Hepatocyte (in vitro differentiated cells): ENCODE data around the gene ADAM33. TPM values are rescaled to one million over a fixed set of nuclear protein-coding genes. Genes with fewer than 3 reads are reported as not detected.

Experiments used
- DNase-seq: peaks from one replicate; pipeline ENCODE4 v3.0.0-alpha.2; 2016; ENCODE audit warnings: low spot score
- H2AFZ ChIP-seq: fragments of 200-600 bp; sonication (generic); 2 replicates; pipeline ENCODE4 v1.6.0; 2016; ENCODE audit warnings: antibody characterized with exemption, mild to moderate bottlenecking
- H3K27ac ChIP-seq: fragments of 200-600 bp; sonication (generic); 2 replicates; pipeline ENCODE4 v1.5.1; 2016; ENCODE audit warnings: mild to moderate bottlenecking
- H3K27me3 ChIP-seq: fragments of 200-600 bp; sonication (generic); 2 replicates; pipeline ENCODE4 v1.6.1; 2016
- H3K36me3 ChIP-seq: fragments of 200-600 bp; sonication (generic); replicated peaks from 2 replicates; pipeline ENCODE4 v1.5.1; 2016; ENCODE audit warnings: low read depth; ENCODE audit not compliant: insufficient read depth
- H3K4me1 ChIP-seq: fragments of 200-600 bp; sonication (generic); 2 replicates; pipeline ENCODE4 v1.5.1; 2016; ENCODE audit warnings: mild to moderate bottlenecking, moderate library complexity; ENCODE audit not compliant: insufficient read depth
- H3K4me2 ChIP-seq: fragments of 200-600 bp; sonication (generic); 2 replicates; pipeline ENCODE4 v1.6.0; 2016
- H3K4me3 ChIP-seq: fragments of 200-600 bp; sonication (generic); 2 replicates; pipeline ENCODE4 v1.5.1; 2016; ENCODE audit warnings: mild to moderate bottlenecking
- H3K79me2 ChIP-seq: fragments of 200-600 bp; sonication (generic); 2 replicates; pipeline ENCODE4 v1.6.0; 2017; ENCODE audit warnings: mild to moderate bottlenecking
- H3K9me2 ChIP-seq: fragments of 200-600 bp; sonication (generic); replicated peaks from 2 replicates; pipeline ENCODE4 v1.6.0; 2017; ENCODE audit warnings: mild to moderate bottlenecking; ENCODE audit not compliant: insufficient read depth
- H3K9me3 ChIP-seq: fragments of 200-600 bp; sonication (generic); 2 replicates; pipeline ENCODE4 v1.5.1; 2016; ENCODE audit warnings: low read depth, mild to moderate bottlenecking
- H4K20me1 ChIP-seq: fragments of 200-600 bp; sonication (generic); 2 replicates; pipeline ENCODE4 v1.6.0; 2016; ENCODE audit warnings: mild to moderate bottlenecking; ENCODE audit not compliant: insufficient read depth, poor library complexity, severe bottlenecking
- EZH2 ChIP-seq: fragments of 200-600 bp; sonication (generic); IDR thresholded peaks from 2 replicates; pipeline ENCODE4 v1.6.1; 2016; ENCODE audit warnings: antibody characterized with exemption, mild to moderate bottlenecking, borderline replicate concordance
- EZH2phosphoT487 ChIP-seq: fragments of 200-600 bp; sonication (generic); IDR thresholded peaks from one replicate; pipeline ENCODE4 v1.6.1; 2018; ENCODE audit warnings: antibody characterized with exemption, mild to moderate bottlenecking, low read depth, moderate library complexity; ENCODE audit not compliant: unreplicated experiment, severe bottlenecking
- WGBS: methylation state at CpG from one replicate; pipeline ENCODE4 v1.1.6; 2016; ENCODE audit warnings: low lambda C conversion rate; ENCODE audit errors: missing lambda C conversion rate; 5-methylcytosine and 5-hydroxymethylcytosine counted together
- polyA plus RNA-seq: library from polyadenylated mRNA; unstranded; fragments of >200 nt; fragmentation: Nextera tagmentation; extraction: Ambion mirVana; gene quantifications from 2 replicates; pipeline ENCODE4 v1.2.1, GENCODE V29; 2016
- total RNA-seq: library from RNA; depleted of rRNA; stranded (reverse); fragments of >200 nt; gene quantifications from 2 replicates; pipeline ENCODE4 v1.2.3, GENCODE V29; 2014
- TF ChIP-seq, protein P1 (sequence below): fragments of 200-600 bp; sonication (generic); IDR thresholded peaks from 2 replicates; pipeline ENCODE4 v1.5.1; 2016; ENCODE audit warnings: antibody characterized with exemption, mild to moderate bottlenecking; ENCODE audit not compliant: poor library complexity

ADAM33 gene
- total and polyA plus RNA-seq, 2 experiments from 2014 or later, result 18.9 to 41.6 TPM

DNA sequence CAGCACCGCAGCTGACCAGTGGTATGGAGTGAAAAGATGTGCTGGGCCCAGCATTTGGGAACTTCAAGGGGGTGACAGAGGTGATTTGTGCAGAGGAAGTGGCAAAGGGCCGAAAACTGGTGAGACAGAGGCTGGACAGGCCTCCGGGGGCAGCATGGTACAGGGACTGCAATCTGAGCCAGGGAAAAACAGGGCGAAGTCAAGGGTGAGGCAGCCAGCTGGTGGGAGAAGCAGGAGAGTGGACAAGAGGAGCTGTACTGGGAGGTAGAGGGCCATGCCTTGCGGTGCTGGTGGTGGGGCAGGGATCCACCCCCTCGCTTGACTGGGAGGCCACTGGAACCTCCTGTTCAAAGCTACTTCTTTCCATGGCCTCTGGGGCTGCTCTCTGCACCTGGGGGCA, 11.3 kb downstream of the ADAM33 start:
- Histone ChIP-seq H3K9me3 (no peaks in the 10 kb centered on the region), H3K4me1 (peaks cover 6% of the 10 kb centered on the region), H3K4me2 (no peak overlapping the region), H4K20me1 (no peaks in the 10 kb centered on the region), H3K9me2 (no peaks in the 10 kb centered on the region), H3K79me2 (no peaks in the 10 kb centered on the region), H3K4me3 (no peak overlapping the region), H2AFZ (no peak overlapping the region), H3K27ac (no peak overlapping the region), H3K27me3 (peaks cover 19% of the 10 kb centered on the region), H3K36me3 (no peaks in the 10 kb centered on the region)
- TF ChIP-seq EZH2 (no peak), EZH2phosphoT487 (no peak)
- TF ChIP-seq, protein P1, sequence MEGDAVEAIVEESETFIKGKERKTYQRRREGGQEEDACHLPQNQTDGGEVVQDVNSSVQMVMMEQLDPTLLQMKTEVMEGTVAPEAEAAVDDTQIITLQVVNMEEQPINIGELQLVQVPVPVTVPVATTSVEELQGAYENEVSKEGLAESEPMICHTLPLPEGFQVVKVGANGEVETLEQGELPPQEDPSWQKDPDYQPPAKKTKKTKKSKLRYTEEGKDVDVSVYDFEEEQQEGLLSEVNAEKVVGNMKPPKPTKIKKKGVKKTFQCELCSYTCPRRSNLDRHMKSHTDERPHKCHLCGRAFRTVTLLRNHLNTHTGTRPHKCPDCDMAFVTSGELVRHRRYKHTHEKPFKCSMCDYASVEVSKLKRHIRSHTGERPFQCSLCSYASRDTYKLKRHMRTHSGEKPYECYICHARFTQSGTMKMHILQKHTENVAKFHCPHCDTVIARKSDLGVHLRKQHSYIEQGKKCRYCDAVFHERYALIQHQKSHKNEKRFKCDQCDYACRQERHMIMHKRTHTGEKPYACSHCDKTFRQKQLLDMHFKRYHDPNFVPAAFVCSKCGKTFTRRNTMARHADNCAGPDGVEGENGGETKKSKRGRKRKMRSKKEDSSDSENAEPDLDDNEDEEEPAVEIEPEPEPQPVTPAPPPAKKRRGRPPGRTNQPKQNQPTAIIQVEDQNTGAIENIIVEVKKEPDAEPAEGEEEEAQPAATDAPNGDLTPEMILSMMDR, result no peak
- 77% methylated on average over 5 of the region's 6 CpGs for WGBS
- DNase-seq, result no peak

DNA sequence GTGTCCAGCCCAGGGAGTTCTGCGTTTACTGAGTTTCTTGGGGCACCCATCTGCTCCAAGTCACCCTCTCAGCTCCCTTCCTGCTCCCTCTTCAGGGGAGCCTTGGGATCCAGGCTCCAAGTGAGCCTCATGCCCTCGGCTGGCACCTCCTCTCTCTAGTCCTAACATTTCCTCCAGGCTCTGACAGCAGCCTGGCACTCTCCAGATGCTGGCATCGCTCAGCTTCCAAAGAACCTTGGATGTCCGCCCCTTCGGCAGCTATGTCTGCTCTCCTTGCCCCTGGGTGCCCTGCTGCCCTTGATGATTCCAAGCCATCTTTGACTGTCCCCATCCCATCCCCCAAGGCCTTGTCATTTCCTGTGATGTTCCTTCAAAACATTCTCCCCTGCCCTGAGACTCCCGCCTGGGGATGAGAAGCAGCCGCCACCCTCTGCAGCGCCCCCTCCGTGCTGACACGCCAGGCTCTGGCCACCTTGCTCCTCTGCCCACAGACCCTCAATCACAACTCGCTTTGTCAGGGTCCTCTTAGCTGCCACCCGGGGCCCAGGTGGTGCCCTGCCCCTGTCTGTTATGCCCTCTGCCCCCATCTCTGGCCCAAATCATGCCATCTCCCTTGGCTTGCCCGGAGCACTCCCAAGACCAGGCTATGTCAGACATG, 12.0 kb downstream of the ADAM33 start:
- Histone ChIP-seq H3K9me2 (no peaks in the 10 kb centered on the region), H3K4me2 (no peak overlapping the region), H2AFZ (no peak overlapping the region), H3K36me3 (no peaks in the 10 kb centered on the region), H3K79me2 (no peaks in the 10 kb centered on the region), H3K4me3 (no peak overlapping the region), H4K20me1 (no peaks in the 10 kb centered on the region), H3K27ac (no peak overlapping the region), H3K9me3 (no peaks in the 10 kb centered on the region), H3K4me1 (peaks cover 6% of the 10 kb centered on the region), H3K27me3 (peaks cover 15% of the 10 kb centered on the region)
- DNase-seq, result no peak
- TF ChIP-seq EZH2phosphoT487 (no peak), EZH2 (no peak)
- TF ChIP-seq, protein P1, result no peak
- WGBS, result 87% methylated on average over 13 of the region's 13 CpGs

DNA sequence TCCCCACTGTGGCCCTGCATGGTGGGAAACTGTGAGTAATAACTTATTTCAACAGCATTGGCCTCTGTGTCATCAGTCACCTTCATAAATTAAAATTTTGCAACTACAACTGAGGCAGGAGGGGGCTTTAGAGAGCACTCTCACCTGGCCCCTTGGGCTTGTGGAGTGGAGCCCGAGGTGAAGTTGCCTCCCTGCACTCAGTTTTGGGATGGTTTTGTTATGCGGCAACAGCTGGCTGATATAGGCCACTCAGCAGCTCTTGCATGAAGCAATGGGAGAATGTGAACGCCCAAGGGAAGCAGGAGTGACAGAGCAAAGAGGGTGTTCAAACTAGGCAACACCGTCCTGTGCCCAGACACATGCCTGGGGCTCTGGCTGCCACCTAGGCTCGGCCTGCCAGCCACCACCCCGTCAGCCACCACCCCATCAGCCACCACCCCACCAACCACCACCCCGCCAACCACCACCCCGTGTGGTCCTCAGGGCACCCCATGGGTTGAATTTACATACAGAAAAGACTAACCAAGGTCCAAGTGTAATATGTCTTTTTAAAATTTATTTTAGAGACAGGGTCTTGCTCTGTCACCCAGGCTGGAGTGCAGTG, 14.3 kb downstream of the ADAM33 start:
- TF ChIP-seq EZH2phosphoT487, result no peak
- no peak for TF ChIP-seq EZH2
- no peak overlapping the region for H2AFZ ChIP-seq
- no peaks in the 10 kb centered on the region for H3K79me2 ChIP-seq
- 96% methylated on average over 7 of the region's 8 CpGs for WGBS
- no peaks in the 10 kb centered on the region for H3K36me3 ChIP-seq
- H3K4me3 ChIP-seq, result no peak overlapping the region
- no peaks in the 10 kb centered on the region for H4K20me1 ChIP-seq
- H3K27me3 ChIP-seq, result peaks cover 6% of the 10 kb centered on the region
- H3K9me2 ChIP-seq, result no peaks in the 10 kb centered on the region
- no peaks in the 10 kb centered on the region for H3K9me3 ChIP-seq
- H3K4me1 ChIP-seq, result peaks cover 6% of the 10 kb centered on the region
- no peak overlapping the region for H3K27ac ChIP-seq
- H3K4me2 ChIP-seq, result no peak overlapping the region
- DNase-seq, result no peak

GRCh38 chr20:3663858-3664257, 18.0 kb downstream of the ADAM33 start:
- H3K27me3 ChIP-seq, result peaks cover 16% of the 10 kb centered on the region
- 97% methylated on average over 2 of the region's 2 CpGs for WGBS

More at GRCh38 chr20:3663858-3664257, 18.0 kb downstream of the ADAM33 start:
- no peak for DNase-seq
- no peak overlapping the region for H3K4me2 ChIP-seq
- no peaks in the 10 kb centered on the region for H3K36me3 ChIP-seq
- no peaks in the 10 kb centered on the region for H3K9me2 ChIP-seq
- H3K4me3 ChIP-seq, result no peak overlapping the region
- TF ChIP-seq EZH2phosphoT487 (no peak), EZH2 (no peak)
- TF ChIP-seq, protein P1, result no peak
- H3K9me3 ChIP-seq, result no peaks in the 10 kb centered on the region
- H3K27ac ChIP-seq, result no peak overlapping the region
- H3K79me2 ChIP-seq, result no peaks in the 10 kb centered on the region
- H2AFZ ChIP-seq, result no peak overlapping the region
- H4K20me1 ChIP-seq, result no peaks in the 10 kb centered on the region
- H3K4me1 ChIP-seq, result peaks cover 6% of the 10 kb centered on the region
